Stimulated activated CD4-positive, alpha-beta T cell treated with anti-CD3 and anti-CD28 coated beads, Interleukin-4, amount 100 ng/mL, for 1 hour (primary cell): ENCODE data around the gene CCL22.

Experiments used
- DNase-seq: peaks from one replicate; pipeline ENCODE4 v3.0.0-alpha.2; 2020

Gene CCL22

DNA sequence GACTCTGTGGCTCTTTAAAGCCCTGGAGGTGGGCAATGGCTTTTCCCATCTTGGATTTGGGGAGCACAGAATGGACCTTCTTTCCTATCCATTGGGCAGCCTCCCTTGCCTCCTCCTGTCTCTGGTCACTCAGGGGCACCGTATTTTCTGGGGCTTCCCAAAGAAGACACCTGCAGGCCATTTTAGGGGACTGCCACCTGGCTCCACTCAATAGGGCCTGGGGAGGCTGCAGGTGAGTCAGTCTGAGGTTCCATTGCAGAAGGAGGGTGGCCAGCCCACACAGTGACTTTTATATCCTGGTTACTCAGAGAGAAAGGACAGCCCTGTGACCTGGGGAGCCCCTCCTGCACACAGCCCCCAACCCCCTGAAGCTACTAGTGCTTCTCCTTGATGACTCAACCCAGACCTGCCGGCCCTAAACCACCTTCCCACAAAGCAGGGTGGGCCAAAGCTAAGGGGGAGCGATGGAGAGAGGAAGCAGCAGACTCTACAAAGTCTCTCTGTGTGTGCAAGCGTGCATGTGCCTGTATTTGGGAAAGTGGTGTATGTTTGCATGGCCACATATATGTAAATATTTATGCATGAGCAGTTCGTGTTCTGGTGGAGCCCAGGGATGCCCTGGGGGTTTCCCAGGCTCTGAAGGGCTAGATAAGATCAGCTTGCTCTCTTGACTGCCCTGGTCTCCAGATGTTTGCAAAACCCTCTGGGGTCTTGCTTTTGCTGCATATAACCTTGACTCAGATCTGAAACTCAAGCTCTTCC, 18.7 kb downstream of the CCL22 start:
- DNase-seq = peak; percentile 17

DNA sequence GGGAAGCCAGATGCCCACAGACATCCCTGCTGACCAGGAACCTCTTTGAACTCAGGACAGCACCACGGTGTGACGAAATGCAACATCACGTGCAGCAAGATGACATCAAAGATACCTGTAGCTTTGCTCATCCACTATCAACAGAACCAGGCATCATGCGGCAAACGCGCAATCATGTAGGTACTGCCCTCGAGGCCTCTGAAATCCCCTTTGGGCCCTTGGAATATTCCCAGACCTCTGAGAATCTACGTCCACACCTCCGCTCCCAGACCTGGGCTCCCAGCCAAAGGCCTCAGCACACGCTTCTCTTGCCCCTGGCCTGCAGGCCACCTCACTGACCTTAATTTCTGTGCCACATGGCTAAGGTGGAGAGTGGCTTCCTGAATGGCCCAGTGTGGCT, 21.0 kb downstream of the CCL22 start:
- DNase-seq = no peak

DNA sequence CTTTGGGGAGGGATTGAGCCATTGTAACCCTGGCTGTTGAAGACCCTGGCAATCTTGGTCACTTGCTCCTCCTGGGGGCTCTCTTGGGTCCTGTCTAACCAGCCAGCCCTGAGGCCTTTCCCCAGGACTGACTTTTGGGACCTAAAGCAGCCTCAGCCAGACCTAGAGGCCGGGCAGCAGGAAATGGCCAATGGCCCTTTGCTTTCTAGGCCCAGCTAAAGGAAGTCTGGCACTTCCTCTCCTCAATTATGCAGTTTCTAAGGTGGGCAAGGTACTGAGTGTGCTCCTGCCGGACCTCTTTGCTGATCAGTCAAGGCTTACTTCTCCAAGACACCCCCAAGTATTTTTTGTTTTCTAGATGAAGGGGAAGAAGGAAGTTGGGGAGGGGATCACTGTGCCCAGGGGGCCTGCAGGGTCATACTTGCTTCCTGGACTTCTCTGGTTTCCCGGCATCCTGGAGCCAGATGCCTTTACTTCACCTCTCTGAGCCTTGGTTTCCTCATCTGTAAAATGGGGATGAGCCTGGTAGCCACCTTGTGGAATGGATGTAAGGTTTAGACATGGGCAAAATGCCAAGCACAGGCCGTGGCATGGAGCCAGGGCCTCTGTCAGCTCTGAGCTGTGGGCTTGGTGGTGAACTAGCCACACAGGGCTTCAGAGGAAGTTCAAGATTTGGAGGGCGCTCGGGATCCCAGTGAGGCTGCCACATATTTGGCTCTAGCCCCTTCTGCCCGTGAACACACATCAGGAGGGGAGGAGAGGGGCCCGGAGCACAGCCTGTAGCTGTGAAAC, 22.3 kb downstream of the CCL22 start:
- no peak for DNase-seq

DNA sequence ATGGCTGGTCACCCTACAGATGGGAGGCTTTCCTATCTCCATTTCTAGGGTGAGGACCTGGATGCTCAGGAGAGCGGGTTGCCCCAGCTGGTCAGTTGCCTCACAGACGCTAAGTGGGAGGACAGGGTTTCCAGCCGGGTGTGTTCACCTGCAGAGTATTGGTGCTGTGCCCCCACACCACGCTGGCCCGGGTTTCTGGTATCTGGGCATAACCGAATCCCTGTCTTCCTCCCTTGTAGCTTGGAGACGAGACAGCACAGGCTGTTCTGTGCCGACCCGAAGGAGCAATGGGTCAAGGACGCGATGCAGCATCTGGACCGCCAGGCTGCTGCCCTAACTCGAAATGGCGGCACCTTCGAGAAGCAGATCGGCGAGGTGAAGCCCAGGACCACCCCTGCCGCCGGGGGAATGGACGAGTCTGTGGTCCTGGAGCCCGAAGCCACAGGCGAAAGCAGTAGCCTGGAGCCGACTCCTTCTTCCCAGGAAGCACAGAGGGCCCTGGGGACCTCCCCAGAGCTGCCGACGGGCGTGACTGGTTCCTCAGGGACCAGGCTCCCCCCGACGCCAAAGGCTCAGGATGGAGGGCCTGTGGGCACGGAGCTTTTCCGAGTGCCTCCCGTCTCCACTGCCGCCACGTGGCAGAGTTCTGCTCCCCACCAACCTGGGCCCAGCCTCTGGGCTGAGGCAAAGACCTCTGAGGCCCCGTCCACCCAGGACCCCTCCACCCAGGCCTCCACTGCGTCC, 23.4 kb downstream of the CCL22 start:
- no peak for DNase-seq

DNA sequence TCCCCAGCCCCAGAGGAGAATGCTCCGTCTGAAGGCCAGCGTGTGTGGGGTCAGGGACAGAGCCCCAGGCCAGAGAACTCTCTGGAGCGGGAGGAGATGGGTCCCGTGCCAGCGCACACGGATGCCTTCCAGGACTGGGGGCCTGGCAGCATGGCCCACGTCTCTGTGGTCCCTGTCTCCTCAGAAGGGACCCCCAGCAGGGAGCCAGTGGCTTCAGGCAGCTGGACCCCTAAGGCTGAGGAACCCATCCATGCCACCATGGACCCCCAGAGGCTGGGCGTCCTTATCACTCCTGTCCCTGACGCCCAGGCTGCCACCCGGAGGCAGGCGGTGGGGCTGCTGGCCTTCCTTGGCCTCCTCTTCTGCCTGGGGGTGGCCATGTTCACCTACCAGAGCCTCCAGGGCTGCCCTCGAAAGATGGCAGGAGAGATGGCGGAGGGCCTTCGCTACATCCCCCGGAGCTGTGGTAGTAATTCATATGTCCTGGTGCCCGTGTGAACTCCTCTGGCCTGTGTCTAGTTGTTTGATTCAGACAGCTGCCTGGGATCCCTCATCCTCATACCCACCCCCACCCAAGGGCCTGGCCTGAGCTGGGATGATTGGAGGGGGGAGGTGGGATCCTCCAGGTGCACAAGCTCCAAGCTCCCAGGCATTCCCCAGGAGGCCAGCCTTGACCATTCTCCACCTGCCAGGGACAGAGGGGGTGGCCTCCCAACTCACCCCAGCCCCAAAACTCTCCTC, 24.1 kb downstream of the CCL22 start:
- DNase-seq = no peak

DNA sequence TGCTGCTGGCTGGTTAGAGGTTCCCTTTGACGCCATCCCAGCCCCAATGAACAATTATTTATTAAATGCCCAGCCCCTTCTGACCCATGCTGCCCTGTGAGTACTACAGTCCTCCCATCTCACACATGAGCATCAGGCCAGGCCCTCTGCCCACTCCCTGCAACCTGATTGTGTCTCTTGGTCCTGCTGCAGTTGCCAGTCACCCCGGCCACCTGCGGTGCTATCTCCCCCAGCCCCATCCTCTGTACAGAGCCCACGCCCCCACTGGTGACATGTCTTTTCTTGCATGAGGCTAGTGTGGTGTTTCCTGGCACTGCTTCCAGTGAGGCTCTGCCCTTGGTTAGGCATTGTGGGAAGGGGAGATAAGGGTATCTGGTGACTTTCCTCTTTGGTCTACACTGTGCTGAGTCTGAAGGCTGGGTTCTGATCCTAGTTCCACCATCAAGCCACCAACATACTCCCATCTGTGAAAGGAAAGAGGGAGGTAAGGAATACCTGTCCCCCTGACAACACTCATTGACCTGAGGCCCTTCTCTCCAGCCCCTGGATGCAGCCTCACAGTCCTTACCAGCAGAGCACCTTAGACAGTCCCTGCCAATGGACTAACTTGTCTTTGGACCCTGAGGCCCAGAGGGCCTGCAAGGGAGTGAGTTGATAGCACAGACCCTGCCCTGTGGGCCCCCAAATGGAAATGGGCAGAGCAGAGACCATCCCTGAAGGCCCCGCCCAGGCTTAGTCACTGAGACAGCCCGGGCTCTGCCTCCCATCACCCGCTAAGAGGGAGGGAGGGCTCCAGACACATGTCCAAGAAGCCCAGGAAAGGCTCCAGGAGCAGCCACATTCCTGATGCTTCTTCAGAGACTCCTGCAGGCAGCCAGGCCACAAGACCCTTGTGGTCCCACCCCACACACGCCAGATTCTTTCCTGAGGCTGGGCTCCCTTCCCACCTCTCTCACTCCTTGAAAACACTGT, 25.0 kb downstream of the CCL22 start:
- no peak for DNase-seq

DNA sequence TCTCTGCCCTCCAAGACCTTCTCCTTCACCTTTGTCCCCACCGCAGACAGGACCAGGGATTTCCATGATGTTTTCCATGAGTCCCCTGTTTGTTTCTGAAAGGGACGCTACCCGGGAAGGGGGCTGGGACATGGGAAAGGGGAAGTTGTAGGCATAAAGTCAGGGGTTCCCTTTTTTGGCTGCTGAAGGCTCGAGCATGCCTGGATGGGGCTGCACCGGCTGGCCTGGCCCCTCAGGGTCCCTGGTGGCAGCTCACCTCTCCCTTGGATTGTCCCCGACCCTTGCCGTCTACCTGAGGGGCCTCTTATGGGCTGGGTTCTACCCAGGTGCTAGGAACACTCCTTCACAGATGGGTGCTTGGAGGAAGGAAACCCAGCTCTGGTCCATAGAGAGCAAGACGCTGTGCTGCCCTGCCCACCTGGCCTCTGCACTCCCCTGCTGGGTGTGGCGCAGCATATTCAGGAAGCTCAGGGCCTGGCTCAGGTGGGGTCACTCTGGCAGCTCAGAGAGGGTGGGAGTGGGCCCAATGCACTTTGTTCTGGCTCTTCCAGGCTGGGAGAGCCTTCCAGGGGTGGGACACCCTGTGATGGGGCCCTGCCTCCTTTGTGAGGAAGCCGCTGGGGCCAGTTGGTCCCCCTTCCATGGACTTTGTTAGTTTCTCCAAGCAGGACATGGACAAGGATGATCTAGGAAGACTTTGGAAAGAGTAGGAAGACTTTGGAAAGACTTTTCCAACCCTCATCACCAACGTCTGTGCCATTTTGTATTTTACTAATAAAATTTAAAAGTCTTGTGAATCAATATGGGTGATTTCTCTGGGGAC, 25.9 kb downstream of the CCL22 start:
- no peak for DNase-seq

DNA sequence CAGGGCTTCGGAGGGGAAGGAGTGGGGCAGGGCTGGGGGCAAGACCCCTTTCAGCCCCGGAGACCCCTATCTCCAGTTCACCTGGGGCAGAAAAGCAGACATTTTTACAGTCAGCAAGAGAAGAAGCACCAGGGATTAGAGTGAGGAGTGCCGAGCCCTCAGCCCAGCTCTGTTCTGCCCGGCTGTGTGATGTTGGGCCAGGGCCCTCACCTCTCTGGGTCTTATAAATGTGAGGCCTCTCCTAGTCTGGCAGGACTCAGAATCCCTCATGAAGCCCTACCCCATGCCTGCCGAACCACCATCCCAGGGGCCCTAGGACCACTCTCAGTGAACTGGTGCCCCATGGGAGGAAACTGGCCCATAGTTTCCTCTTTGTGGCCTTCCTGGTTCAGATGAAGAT, 26.5 kb downstream of the CCL22 start:
- no peak for DNase-seq

DNA sequence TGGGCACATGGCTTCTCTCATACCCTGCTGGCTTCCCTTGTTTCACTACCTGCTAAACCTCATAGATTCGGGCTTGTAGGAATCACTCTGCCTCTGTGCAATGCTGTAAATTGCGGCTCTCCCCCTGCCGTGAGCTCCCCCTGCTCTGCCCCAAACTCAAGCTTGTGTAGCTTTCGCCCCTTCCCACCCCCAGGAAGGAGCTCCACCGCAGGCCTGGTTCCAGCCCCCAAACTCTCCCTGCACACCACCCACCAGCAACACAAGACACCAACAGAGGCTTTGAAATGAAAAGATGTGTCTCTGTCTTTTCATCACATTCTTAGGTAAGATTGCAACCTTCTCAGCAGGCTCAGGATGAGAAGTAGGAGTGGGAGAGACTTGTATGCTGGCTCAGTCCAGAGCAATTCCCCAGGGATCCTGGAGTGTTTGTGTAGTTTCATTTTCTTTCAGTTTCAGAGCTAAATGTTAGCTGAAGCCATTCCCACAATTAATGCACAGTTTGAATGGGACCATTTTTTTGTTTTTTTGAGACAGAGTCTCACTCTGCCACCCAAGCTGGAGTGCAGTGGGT, 27.9 kb downstream of the CCL22 start:
- no peak for DNase-seq

DNA sequence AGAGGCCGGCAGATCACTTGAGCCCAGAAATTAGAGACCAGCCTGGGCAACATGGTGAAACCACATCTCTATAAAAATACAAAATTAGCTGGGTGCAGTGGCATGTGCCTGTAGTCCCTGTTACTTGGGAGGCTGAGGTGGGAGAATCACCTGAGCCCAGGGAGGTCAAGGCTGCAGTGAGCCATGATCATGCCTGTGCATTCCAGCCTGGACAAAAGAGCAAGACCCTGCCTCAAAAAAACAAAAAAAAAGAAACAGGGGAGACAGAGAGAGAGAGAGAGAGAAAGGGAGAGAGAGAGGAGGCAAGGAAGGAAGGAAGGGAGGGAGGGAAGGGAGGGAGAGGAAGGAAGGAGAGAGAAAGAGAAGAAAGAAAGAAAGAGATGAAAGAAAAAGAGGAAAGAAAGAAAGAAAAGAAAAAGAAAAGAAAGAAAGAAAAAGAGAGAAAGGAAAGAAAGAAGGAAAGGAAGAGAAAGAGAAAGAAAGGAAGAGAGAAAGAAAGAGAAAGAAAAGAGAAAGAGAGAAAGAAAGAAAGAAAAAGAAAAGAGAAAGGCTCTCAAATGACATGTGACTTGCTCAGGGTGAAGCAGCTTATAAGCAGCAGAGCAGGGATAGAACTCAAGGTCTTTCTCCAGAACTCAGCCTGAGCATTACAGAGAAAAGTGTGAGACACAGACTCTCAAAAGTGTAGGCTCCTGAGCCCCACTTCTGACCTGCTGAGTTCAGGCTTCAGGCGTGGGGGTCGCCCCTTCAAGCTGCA, 29.2 kb downstream of the CCL22 start:
- no peak for DNase-seq

DNA sequence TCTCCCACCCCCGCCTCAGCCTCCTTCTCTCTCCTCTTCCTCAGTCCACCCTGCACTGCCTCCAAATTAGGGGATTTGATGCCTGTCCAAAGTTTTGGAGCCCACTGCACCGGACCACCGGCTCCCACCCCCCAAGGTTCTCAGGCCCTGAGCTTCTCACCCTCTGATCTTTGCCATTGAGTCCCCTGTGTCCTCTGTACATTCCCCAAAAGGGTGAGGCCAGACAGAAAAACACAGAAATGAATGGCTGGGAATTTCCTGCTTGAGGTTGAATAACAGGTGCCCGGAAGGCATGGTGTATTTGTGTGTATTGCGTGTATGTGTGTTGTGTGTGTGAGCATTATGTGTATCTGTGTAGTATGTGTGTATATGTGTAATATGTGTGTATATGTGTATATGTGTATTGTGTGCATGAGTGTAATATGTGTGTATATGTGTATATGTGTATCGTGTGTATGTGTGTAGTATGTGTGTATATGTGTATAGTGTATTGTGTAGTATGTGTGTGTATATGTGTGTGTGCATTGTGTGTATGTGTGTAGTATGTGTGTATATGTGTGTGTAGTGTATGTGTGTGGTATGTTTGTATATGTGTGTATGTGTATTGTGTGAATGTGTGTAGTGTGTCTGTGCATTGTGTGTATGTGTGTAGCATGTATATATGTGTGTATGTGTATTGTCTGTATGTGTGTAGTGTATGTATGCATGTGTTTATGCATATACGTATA, 29.9 kb downstream of the CCL22 start:
- DNase-seq = no peak

DNA sequence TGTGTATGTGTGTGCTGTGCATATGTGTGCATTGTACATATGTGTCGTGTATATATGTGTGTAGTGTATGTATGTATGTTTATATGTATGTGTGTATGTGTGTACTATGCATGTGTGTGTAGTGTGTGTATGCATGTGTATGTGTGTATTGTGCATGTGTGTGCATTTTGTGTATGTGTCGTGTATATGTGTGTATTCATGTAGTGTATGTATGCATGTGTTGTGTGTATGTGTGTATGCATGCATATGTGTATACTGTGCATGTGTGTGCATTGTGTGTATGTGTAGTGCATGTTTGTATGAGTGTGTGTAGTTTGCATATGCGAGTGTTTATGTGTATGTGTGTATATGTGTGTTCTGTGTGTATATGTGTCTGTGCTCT, 30.5 kb downstream of the CCL22 start:
- no peak for DNase-seq

DNA sequence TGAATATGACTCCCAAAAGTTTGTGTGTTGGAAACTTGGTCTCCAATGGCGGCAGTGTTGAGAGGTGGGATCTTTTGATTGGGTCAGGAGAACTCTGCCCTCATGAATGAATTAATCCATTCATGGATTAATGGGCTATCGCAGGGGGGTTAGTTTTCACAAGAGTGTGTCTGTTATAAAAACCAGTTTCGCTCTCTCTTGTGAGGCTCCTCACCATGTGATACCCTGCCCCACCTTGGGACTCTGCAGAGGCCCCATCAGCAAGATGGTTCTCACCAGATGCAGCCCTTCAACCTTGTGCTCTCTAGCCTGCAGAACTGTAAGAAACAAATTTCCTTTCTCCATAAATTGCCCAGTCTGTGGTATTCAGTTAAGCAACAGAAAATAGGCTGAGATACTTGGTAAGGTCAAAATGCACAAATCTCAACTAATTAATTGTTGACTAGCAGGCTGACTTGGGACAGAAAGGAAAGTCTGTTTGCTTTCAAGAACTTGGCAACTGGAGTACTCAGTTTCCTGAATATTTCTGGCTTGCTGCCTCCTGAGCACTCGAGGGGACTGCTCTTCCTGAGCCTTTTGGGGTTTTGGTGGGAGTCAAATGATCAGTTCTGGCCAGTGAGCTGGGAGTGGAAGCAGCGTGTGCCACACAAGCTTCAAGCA, 32.2 kb downstream of the CCL22 start:
- DNase-seq = no peak

DNA sequence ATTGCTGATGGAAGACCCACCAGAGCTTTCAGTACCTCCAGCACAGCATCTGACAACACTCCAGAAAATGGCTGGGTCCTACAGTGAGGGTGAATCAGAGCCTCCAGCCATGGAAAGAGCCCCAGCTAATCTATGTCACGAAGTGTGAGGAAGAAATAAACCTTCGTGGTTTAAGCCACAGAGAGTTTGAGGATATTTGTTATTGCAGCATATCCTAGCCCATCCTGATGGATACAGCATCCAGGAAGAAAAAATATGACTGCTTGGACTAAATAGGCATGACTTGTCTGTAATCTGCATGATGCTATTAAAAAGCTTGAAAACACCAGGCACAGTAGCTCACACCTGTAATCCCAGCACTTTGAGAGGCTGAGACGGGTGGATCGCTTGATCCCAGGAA, 32.7 kb downstream of the CCL22 start:
- DNase-seq = no peak

DNA sequence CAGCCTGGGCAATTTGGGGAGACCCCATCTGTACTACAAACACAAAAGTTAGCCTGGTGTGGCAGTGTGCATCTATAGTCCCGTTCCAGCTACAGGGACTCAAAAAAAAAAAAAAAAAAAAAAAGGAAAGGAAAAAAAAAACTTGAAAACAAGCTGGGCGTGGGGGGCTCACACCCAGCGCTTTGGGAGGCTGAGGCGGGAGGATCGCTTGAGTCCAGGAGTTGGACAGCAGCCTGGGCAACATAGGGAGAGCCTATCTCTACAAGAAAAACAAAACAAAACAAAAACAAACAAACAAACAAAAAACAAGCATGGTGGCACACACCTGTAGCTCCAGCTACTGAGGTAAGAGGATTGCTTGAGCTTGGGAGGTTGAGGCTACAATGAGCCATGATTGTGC, 33.1 kb downstream of the CCL22 start:
- no peak for DNase-seq

DNA sequence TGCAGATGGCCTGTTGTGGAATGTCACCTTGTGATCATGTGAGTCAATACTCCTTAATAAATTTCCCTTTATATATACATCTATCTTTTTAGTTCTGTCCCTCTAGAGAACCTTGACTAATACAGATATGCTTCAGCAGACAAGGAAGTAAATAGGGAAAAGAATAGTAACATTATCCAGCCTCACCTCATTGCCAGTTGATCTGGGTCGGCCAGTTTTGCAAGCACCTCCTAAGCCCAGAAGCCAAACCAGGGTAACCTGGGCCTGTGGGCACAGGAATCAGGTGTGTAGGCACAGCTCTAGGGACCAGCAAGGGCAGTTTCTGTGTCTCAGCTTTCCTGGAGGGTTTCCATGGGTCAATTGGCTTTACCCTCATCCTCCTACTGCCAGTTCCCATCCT, 34.1 kb downstream of the CCL22 start:
- no peak for DNase-seq

DNA sequence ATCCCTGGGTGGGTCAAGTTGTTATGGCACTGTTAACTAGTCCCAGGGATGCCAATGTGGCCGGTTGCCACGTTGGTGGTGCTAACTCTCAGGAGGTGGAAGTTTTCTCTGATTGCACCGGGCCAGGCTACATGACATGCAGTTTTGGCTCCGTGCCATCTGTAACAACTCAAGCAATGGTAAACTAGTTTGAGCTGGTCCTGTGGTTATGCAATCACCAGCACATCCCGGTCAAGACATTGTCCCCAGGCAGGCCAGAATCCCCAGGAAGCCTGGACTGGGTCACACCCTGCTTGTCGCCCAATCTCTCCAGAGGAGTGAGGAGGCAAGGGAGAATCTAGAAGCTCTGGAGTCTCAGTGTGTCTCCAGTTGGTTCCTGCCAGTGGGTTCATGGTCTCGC, 35.9 kb downstream of the CCL22 start:
- DNase-seq = no peak

DNA sequence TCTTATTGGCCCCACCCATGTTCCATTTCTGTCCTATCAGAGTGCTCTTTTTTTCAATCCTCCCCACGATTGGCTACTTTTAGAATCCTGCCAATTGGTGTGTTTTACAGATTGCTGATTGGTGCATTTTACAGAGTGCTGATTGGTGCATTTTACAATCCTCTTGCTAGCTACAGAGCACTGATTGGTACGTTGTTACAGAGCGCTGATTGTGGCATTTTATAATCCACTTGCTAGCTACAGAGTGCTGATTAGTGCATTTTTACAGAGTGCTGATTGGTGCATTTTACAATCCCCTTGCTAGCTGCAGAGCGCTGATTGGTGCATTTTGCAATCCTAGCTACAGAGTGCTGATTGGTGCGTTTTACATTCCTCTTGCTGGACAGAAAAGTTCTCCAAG, 36.4 kb downstream of the CCL22 start:
- no peak for DNase-seq

DNA sequence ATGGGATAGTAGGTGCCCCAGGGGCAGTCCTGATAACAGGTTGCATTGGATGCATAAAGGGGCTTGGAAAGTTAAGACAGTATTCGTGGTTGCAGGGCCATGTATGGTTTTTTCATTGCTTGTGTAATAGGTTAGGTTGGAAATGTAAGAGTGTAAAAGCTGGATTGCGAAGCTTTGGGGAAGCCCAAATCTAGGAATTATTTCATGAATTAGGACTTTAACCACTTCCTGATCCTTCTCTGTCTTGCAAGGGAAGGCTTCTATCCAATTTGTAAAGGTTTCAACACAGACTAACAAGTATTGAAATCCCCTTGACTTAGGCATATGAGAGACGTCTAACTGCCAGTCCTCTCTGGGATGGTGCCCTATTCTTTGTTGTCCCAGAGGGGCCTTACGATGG, 38.2 kb downstream of the CCL22 start:
- no peak for DNase-seq
